ENCODE data around the gene EVI5. TPM values are rescaled to one million over a fixed set of nuclear protein-coding genes. Genes with fewer than 3 reads are reported as not detected.

Gene EVI5
- total and polyA plus RNA-seq, 10 of the 15 experiments (the other 5 are each of a cell fraction or from before 2014, with no cell fraction given) = 0.27 to 6.8 (median 1.7) TPM

DNA sequence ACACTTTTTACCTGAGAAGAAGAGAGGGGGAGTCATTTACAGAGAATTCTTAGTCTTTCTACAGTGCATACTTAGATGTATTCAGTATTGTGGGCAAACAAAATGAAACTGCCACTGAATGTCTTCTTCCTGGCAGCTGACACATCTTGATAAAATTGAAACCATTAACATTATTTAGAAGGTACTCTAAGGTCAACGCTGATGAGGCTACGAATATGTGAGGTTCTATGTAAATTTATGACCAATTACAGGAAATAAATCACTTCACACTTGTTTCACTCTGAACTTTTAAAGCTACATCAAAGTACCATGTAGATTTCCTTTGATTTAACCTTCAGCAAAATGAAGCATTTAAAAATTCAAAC, 246.9 kb downstream of the EVI5 start (continued):
- TF ChIP-seq NR2F1 (conservative IDR thresholded peaks at IDR 0.05) (peak; percentile 86), CREB1 (IDR thresholded peaks at IDR 0.05; ENCODE audit: low read depth) (peak; percentile 48; the same call in 1 of the 2 replicates), CHD4 (IDR thresholded peaks at IDR 0.05) (no peak), LARP7 (IDR thresholded peaks at IDR 0.05) (no peak), RCOR1 (conservative IDR thresholded peaks at IDR 0.05; ENCODE audit: low read depth, low read length) (peak; percentile 84; the same call in 1 of the 2 replicates), EP300 (IDR thresholded peaks at IDR 0.05; ENCODE audit: borderline replicate concordance in 1 of 2, control insufficient read depth in 1 of 2, low read depth in 2 of 2, low read length in 2 of 2) (peak; percentile 82 to 85), ATF7 (IDR thresholded peaks at IDR 0.05; ENCODE audit: low read depth) (peak; percentile 74), GABPA (IDR thresholded peaks at IDR 0.05; ENCODE audit: low read depth) (peak; percentile 14; the same call in 1 of the 2 replicates), MTA2 (IDR thresholded peaks at IDR 0.05; ENCODE audit: low read depth) (peak; percentile 78), ZNF217 (IDR thresholded peaks at IDR 0.05) (peak; percentile 87; the same call in 1 of the 2 replicates), YY1 (IDR thresholded peaks at IDR 0.05; ENCODE audit: low read depth, low read length) (no peak), ZNF24 (IDR thresholded peaks at IDR 0.05) (peak; percentile 70; the same call in 1 of the 2 replicates), SREBF1 (IDR thresholded peaks at IDR 0.05; ENCODE audit: low read length) (0 out of 2 replicates have a peak, but pooled peaks have one; percentile 72), TAF1 (IDR thresholded peaks at IDR 0.05; ENCODE audit: borderline replicate concordance, low read depth, low read length) (no peak)
- TF ChIP-seq, protein P1, sequence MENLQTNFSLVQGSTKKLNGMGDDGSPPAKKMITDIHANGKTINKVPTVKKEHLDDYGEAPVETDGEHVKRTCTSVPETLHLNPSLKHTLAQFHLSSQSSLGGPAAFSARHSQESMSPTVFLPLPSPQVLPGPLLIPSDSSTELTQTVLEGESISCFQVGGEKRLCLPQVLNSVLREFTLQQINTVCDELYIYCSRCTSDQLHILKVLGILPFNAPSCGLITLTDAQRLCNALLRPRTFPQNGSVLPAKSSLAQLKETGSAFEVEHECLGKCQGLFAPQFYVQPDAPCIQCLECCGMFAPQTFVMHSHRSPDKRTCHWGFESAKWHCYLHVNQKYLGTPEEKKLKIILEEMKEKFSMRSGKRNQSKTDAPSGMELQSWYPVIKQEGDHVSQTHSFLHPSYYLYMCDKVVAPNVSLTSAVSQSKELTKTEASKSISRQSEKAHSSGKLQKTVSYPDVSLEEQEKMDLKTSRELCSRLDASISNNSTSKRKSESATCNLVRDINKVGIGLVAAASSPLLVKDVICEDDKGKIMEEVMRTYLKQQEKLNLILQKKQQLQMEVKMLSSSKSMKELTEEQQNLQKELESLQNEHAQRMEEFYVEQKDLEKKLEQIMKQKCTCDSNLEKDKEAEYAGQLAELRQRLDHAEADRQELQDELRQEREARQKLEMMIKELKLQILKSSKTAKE (IDR thresholded peaks at IDR 0.05; ENCODE audit: low read depth, poor library complexity, severe bottlenecking) = peak; percentile 32
- TF ChIP-seq, protein P2, sequence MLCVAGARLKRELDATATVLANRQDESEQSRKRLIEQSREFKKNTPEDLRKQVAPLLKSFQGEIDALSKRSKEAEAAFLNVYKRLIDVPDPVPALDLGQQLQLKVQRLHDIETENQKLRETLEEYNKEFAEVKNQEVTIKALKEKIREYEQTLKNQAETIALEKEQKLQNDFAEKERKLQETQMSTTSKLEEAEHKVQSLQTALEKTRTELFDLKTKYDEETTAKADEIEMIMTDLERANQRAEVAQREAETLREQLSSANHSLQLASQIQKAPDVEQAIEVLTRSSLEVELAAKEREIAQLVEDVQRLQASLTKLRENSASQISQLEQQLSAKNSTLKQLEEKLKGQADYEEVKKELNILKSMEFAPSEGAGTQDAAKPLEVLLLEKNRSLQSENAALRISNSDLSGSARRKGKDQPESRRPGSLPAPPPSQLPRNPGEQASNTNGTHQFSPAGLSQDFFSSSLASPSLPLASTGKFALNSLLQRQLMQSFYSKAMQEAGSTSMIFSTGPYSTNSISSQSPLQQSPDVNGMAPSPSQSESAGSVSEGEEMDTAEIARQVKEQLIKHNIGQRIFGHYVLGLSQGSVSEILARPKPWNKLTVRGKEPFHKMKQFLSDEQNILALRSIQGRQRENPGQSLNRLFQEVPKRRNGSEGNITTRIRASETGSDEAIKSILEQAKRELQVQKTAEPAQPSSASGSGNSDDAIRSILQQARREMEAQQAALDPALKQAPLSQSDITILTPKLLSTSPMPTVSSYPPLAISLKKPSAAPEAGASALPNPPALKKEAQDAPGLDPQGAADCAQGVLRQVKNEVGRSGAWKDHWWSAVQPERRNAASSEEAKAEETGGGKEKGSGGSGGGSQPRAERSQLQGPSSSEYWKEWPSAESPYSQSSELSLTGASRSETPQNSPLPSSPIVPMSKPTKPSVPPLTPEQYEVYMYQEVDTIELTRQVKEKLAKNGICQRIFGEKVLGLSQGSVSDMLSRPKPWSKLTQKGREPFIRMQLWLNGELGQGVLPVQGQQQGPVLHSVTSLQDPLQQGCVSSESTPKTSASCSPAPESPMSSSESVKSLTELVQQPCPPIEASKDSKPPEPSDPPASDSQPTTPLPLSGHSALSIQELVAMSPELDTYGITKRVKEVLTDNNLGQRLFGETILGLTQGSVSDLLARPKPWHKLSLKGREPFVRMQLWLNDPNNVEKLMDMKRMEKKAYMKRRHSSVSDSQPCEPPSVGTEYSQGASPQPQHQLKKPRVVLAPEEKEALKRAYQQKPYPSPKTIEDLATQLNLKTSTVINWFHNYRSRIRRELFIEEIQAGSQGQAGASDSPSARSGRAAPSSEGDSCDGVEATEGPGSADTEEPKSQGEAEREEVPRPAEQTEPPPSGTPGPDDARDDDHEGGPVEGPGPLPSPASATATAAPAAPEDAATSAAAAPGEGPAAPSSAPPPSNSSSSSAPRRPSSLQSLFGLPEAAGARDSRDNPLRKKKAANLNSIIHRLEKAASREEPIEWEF (IDR thresholded peaks at IDR 0.05; ENCODE audit: insufficient replicate concordance, low read depth, low read length) = peak; percentile 58
- TF ChIP-seq, protein P3, sequence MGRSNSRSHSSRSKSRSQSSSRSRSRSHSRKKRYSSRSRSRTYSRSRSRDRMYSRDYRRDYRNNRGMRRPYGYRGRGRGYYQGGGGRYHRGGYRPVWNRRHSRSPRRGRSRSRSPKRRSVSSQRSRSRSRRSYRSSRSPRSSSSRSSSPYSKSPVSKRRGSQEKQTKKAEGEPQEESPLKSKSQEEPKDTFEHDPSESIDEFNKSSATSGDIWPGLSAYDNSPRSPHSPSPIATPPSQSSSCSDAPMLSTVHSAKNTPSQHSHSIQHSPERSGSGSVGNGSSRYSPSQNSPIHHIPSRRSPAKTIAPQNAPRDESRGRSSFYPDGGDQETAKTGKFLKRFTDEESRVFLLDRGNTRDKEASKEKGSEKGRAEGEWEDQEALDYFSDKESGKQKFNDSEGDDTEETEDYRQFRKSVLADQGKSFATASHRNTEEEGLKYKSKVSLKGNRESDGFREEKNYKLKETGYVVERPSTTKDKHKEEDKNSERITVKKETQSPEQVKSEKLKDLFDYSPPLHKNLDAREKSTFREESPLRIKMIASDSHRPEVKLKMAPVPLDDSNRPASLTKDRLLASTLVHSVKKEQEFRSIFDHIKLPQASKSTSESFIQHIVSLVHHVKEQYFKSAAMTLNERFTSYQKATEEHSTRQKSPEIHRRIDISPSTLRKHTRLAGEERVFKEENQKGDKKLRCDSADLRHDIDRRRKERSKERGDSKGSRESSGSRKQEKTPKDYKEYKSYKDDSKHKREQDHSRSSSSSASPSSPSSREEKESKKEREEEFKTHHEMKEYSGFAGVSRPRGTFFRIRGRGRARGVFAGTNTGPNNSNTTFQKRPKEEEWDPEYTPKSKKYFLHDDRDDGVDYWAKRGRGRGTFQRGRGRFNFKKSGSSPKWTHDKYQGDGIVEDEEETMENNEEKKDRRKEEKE (IDR thresholded peaks at IDR 0.05) = no peak
- TF ChIP-seq, protein P4, sequence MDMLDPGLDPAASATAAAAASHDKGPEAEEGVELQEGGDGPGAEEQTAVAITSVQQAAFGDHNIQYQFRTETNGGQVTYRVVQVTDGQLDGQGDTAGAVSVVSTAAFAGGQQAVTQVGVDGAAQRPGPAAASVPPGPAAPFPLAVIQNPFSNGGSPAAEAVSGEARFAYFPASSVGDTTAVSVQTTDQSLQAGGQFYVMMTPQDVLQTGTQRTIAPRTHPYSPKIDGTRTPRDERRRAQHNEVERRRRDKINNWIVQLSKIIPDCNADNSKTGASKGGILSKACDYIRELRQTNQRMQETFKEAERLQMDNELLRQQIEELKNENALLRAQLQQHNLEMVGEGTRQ (IDR thresholded peaks at IDR 0.05; ENCODE audit: borderline replicate concordance, low read depth, low read length) = no peak; the same call in 1 of the 2 replicates
